NCI-H446 treated with DMSO at 0.1 percent for 48 hours (cell line): Measurements from ENCODE around the gene FAM163A.

ENCODE experiments used
- DNase-seq: peaks from one replicate; lab custom pipeline; 2025; lab: John Stamatoyannopoulos, UW

Gene FAM163A

DNA sequence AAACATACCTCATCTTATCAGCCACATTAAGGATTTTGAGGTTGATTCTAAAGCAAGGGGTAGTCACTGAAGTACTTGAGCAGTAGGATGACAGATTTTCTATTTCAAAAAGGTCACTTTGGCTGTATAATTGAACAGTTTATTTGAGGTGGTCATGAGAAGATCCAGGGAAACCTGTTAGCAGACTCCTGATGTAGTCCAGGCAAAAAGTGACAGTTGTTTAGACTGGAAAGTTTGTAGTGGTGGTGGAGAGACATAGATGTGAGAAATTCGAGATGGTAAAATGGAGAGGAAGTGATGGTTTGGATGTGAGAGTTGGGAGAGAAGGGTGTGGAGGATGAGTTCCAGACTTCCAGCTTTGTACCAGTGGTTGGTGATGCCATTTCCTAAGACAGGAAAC, 7.5 kb downstream of the FAM163A start:
- no peak for DNase-seq

DNA sequence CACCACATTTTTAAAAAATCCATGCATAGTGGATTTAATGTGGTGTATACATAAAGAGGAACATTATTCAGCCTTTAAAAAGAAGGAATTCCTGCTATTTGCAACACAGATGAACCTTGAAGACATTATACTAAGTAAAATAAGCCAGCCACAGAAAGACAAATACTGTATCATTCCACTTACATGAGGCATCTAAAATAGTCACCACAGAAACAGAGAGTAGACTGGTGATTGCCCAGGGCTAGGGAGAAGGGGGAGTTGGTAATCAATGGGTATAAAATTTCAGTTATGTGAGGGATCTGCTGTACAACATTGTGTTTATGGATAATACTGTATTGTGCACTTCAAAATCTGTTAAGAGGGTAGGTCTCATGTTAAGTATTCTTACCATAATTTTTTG, 10.0 kb downstream of the FAM163A start:
- no peak for DNase-seq

DNA sequence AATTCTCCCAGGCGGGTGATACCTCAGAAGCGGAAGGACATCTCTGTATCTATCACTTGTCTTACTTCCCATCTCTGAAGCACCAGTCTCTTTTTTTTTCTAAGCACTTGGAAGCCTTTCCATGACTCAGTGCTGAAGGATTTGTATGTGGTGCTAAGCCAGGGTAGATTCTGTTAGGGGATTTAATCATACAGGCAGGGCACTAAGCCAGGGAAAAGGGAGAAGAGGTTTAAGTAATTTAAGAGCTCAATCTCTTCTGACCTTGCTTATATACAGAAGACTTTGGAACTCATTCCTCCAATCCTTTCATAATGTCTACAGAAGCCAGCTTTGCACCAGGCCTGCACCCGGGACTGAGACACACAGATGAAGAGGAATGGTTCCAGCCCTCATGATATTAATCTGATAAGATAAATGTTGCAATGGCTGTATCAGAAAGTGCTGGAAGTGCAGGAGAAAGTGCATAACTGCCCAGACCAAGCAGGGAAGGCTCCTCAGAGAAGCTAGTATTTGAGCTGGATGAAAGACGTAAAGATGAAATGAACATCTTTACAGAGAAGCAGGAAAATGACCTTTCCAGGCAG, 11.0 kb downstream of the FAM163A start:
- DNase-seq: peak; percentile 67

DNA sequence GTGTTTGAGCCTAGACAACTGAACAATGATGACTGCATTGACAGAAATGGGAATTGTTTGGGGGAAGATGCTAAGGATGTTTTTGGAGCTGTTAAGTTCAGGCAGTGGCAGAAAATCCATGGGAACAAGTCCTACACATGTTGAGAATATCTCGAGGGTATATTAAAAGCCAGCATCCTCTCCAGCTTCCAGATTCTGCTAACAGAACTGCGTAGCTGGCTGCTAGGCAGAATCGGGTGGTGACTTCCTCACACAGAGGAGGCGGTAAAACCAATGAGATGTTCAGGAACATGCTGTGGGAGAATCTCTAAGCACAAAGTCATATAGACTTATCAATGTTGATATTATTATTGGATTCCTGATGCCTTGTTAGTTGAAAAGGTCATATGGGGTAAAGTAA, 14.8 kb downstream of the FAM163A start:
- no peak for DNase-seq

DNA sequence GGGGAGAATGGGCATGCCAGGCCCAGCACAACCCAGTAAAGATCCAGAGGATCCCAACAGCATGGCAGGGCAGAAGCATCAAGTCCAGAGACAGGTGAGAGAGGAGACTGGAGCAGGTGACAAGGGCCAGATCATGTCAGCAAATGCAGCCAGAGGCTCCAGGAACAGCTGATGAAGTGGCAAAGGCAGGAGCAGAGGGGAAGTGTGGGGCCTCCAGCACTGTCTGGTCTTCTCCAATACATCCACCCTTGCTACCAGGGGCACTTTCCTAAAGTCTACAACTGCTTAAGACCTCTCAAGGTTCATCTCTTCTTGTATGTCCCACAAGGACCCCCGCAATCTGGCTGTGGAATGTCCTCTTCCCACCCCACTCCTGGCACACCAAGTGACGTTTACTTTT, 17.4 kb downstream of the FAM163A start:
- DNase-seq: no peak

DNA sequence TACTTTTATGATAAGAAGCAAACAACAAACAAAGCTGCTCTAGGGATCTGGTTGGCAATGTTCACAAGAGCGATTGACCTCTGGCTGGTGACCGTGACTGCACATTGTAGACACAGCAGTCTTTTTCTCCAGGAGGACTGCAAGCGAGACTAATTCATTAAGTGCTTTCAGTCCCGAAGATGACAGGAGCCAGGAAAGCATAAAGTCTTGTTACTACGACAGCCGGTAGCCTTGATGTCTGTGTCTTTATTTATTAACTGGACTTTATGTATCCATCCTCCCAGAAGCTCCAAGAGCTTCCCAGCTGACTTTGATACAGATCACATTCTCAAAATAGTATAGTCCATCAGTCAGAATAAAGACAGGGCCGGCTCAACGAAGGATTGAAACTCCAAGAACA, 18.2 kb downstream of the FAM163A start:
- DNase-seq: no peak

DNA sequence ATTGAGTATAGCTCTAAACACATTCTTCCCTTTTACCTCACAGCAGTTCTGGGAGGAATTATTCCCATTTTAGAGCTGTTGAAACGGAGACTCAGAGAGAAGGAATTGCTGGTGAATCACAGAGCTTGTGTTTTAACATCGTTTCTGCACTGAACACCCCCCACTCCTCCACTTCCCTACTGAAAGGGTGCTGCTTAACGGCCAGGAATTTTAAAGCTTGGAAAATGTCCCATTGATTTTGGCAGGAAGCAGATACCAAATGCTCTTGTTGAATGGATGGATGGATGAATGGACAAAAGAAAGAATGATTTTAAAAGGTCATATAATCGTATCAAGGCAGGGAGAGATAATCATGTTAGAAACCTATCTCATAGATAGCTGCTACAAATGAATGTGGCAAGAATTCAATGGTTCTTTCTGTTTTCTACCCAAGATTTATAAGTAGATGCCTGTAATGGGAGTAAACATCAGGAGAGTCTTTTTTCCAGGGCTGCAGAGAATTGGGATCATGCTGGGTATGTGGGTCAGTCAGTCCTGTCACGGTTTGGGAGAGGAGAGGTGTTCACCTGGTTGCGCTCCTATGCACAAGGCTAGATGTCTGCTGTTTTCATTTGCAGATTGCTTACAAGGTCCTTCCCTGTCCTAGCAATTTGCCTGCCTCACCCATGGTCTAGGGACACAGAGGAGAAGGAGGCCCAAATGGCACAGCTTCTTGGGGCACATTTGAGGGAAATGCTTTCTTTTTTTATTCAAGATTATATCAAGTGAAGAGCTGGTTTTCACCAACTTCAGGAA, 19.0 kb downstream of the FAM163A start:
- peak; percentile 75 for DNase-seq

DNA sequence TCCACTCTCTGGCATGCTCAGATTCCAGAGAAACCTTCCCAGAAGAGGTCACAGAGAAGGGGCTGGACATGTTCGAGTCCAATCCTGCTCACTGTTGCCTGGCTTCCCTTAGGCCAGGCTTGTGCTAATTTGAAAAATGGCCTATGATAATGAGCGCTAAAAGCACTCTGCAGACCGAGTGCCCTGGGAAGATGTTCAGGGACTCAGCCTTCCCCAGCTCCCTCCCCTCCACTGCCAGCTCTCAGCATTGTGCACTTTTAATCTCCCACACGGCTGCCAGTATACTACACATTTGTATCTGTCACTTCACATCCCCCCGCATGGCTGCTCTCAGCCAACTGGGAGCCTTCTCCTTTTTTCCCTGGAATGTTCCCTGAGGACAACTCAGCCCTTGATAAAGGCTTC, 24.1 kb downstream of the FAM163A start:
- DNase-seq: no peak

DNA sequence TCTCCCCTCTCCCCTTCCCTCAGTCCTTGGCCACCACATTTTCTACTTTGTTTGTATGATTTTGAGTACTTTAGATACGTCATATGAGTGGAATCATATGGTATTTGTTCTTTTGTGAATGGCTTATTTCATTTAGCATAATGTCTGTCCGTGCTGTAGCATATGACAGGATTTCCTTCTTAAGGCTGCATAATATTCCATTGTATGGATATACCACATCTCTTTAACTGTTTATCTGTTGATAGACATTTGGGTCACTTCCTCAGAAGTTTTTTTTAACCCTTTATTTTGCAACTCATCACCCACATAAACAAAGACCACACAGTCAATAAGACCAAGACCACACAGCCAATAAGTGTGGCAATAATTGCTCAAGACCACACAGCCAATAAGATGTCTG, 24.9 kb downstream of the FAM163A start:
- DNase-seq: no peak

DNA sequence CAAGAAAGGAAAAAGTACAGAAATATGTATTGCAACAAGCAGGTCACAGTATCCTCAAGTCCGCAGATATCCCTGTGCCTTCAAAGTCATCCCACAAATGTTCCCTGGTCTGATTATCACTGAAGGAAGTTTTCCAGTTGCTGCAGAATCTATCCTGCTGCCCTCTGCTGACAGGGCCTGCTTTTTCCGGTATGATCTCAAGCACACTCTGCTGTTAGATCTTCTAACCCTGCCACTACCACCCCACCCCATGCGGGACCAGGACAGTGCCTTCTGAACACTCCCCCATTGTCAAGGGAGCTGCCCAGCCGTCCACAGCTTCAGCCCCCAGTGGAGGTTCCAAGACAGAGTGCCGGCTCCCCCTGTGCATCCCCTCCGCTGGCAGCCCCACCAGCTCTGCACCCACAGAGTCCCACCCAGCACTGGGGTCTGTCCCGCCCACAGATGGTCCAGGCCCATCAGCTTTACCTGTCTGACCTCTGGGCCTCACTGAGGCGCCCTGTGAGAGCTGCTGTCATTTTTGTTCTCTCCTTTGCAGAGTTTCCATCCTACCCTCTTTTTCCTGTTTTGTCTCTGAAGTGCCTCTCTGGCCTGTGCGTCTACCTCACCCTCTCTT, 27.9 kb downstream of the FAM163A start:
- no peak for DNase-seq

DNA sequence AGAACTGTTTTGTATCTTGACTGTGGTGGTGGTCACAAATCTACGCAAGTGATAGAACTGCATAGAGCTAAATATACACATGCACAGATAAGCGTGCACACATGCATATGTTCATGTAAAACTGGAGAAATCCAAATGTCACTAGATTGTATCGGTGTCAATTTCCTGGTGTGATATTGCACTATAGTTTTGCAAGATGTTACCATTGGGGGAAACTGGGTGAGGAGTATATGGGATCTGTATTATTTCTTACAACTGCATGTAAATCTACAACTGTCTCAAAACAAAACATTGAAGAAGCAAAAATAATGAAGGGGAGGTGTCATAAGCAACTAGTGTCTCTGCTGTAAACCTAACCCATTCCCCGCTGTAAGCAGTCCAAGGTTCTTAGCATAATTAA, 30.2 kb downstream of the FAM163A start:
- no peak for DNase-seq

DNA sequence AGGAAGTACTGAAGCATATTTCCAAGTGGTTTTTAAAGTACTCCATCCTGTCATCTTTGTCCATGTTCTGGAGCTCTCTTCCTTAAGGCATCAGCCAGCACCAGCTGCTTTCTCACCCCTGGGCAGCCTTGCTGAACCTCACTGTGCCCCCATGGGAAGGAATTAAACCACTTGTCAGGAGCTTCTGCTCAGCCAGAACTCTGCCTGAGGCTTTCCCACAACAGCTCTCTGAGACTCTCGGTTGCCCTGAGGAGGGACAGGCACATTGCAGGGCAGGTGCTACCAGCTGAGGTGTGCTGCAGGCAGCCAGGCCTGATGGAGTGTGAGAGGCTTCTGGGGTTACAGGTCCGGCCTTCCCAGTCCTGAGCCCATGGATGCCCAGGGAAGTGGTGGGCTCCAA, 30.9 kb downstream of the FAM163A start:
- DNase-seq: no peak

DNA sequence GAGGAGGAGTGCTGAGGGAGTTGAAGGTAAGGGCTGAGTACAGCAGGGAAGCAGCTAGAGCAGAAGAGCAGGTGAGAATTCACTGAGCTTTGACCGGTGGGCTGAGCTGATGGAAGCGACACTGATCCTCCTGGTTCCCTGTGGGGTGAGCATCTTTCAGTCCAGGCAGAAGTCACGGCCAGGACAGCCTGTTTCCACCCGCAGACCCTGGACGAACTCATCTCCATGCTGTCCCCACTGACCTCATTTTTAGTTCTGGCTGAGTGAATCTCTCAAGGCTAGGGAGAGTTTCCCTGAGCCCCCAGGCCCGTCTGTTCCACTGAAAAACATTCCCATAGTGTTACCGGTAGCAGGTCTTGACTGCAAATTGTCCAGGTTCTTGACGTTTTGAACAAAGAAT, 31.5 kb downstream of the FAM163A start:
- no peak for DNase-seq

DNA sequence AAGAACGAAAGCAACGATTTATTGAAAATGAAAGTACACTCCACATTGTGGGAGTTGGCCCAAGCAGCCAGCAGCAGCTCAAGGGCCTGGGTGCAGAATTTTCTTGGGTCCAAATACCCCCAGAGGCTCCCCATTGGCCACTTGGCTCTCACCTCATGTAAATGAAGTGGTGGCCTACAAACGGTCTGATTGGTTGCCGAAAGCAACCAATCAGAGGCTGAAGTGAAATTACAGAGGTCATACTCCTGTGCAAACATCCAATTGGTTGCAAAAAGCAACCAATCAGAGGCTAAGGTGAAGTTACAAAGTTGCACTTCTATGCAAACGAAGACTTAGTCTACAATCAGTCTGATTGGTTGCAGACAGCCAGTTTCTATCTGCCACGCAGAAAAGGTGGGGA, 31.9 kb downstream of the FAM163A start:
- no peak for DNase-seq

DNA sequence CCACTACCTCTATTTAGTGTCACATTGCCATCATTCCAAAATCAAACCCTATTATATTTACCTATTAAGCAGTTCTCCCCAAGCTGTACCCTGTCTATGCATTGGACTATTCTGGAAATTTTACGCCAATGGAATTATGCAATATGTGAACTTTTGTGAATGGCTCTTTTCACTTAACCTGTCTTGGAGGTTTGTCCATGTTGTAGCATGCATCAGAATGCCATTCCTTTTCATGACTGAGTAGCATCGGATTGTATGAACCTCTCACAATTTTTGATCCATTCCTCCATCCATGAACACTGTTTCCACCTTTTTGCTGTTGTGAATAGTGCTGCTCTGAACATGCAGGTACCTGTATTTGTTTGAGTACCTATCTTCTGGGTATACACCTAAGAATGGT, 33.7 kb downstream of the FAM163A start:
- DNase-seq: no peak

DNA sequence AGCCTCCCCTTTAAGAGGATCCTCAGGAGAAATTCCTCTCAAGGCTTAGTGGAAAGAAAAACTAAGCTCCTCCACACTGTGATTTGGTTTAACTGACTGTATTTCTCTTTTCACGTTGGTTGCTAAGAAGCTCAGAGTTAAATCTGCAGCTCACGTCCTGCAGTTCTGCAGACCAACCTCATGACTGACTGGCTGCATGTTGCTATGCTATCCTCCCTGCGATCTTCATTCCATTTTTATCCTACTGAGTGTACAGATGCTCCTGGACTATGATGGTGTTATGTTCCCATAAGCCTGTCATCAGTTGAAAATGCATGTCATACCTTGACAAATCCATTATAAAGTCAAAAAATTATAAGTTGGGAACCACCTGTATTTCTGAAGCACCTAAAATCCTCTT, 34.6 kb downstream of the FAM163A start:
- DNase-seq: no peak

DNA sequence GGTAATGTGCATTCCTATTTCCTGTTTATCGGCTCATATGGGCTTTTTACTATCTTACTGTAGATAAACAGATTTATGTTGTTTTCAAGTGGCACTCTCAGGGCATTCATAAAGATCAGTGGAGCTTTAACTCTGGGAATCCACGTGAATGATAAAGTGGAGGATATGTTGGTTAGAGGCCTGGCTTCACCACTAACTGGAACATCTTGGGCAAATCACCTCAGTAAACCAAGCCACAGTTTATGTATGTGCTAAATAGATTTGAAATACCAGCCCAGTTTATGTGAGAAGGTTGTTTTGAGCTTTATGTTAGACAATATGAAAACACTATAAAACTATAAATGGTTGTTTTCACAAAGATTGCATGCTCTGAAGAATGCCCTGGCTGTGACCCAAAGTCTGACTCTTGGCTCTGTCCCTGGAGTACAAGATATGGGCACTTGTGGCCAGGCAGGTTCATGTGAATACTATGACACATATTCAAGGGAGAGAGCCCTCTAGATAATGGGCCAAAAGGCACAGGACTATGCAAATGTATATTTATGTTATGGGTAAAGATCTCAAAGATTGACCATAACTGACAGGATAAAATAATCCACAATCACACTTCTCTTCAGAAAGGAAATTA, 36.7 kb downstream of the FAM163A start:
- no peak for DNase-seq

DNA sequence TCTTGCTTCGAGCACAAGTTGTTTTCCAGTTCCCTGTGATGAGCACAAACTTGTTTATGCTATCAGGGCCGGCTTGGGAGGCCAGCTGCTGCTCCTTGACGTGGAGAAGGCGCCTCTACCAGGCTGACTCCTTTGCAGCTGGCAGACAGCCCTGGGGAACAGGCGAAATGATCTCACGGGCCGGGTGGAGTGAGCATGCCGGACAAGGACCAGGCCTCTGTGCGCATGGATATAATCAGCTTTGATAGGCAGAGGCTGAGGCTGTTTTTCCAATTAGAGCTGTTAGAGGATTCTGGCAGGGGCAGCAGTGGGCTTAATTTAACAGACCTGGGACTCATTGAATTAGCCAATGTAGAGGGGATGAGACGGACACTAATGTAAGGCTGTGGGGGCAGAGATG, 38.9 kb downstream of the FAM163A start:
- no peak for DNase-seq

DNA sequence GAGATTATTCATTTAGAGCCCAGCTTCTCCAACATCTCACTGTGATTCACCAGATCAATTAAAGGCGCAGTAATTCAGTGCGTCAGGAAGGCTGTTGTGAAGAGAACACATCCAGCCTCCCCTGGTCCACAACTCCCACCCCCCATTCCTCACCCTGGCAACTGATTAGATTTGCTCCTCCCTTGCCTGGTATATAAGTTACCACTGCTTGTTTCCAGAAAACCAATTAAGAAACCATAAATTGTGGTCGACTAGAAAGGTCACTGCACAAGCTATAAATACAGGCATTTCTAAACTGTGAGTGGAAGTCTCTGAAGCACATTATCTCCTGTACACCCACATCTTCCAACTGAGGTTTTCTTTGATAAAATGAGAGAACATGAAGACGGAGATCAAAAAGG, 41.9 kb downstream of the FAM163A start:
- DNase-seq: no peak

DNA sequence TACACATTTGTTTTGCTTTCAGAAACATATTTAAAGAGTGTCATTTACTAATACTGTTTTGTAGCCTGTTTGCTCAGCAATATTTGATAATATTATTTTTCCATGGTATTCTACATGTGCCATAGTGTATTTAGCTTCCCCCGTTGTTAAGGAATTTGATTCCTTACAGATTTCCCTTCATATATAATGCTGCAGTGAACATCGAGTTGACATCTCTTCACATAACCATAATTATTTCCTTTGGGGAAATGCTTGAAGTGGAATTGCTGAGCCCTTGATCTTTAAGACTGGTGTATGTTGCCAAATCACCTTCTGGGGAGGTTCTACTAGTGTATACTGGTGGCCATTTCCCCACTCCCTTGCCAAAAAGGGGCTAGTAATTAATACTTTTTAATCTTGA, 42.6 kb downstream of the FAM163A start:
- DNase-seq: no peak

DNA sequence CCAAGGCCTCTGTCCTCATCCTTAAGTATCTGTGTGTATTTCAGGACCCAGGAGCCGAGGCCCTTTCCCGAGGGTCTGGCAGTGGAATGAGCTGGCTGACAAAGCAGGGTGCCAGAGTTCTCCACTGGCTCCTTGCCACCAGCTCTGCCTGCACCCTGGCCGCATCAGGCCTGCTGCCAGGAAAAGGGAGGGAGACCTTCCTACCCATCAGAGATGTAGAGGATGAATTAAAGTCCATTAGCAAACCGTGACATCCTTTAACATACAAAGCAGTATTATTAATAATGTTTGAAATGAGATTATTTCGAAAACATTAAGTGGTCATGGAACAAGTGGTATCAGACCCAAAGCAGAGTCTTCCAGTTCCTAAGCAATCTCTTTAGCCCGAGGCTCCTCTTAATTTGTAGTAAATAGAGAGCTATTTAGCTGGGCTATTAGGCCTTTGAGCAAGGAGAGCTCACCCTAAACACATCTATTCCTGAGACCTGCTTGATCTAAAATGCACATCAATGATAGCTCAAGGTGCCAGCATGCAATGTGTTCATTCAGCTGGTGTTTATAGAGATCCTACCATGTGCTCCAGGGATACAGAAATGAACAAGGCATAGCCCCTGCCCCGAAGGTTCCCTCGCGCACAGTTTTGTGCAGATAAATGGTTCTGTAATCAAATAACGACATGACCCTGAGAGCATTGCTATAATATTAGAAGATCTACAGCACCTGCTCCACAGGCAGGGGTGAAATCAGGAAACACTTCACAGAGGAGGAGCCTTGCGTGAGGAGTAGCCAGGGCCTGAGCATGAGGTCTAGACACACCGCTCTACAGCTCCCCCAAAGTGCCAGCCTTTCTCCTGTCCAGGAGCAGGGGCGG, 44.0 kb downstream of the FAM163A start:
- DNase-seq: peak; percentile 21

DNA sequence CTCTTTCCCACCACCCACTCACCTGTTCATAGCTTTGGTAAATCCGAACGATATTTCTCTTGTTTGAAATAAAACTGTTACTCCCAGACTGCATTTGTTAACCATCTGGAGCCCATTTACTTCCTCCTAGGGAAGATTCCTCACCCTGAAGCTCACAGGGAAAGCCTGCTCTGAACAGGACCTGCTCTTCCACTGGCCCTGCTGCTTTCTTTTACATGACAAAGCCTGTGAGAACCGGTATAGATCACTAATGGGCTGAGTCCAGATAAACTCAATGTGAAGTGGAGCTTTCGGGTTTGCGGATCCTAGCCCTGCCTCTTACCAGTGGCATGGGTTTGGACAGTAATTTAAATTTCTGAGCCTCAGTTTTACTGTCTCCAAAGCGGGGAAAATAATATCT, 45.2 kb downstream of the FAM163A start:
- no peak for DNase-seq
